GM10266 (cell line): ENCODE data around the gene VPS9D1.

Source experiments
- DNase-seq: peaks from one replicate; pipeline ENCODE4 v3.0.0; 2012; ENCODE audit errors: extremely low spot score
- CTCF ChIP-seq: IDR thresholded peaks from 2 replicates; pipeline ENCODE4 v1.5.1; 2012; ENCODE audit warnings: mild to moderate bottlenecking, low read depth; ENCODE audit not compliant: control insufficient read depth, insufficient read depth; ENCODE audit errors: missing control alignments

VPS9D1 gene

GRCh38 chr16:89748921-89749320 lies 28.2 kb upstream of the VPS9D1 start:
- DNase-seq: no peak

GRCh38 chr16:89748076-89748475 lies 27.4 kb upstream of the VPS9D1 start:
- no peak for TF ChIP-seq CTCF

More at GRCh38 chr16:89748921-89749320, 28.2 kb upstream of the VPS9D1 start:
- no peak for TF ChIP-seq CTCF

GRCh38 chr16:89746043-89746442 lies 25.3 kb upstream of the VPS9D1 start:
- no peak for TF ChIP-seq CTCF

More at GRCh38 chr16:89748076-89748475, 27.4 kb upstream of the VPS9D1 start:
- no peak for DNase-seq

GRCh38 chr16:89744813-89745212 lies 24.1 kb upstream of the VPS9D1 start:
- DNase-seq: no peak
- no peak for TF ChIP-seq CTCF

More at GRCh38 chr16:89746043-89746442, 25.3 kb upstream of the VPS9D1 start:
- DNase-seq: no peak

- no peak for TF ChIP-seq CTCF
- no peak for DNase-seq
Measured at GRCh38 chr16:89742948-89743347, 22.2 kb upstream of the VPS9D1 start.

- no peak for TF ChIP-seq CTCF
- no peak for DNase-seq
Measured at GRCh38 chr16:89741342-89742014, 20.8 kb upstream of the VPS9D1 start.

- DNase-seq: no peak
- TF ChIP-seq CTCF: no peak
Measured at GRCh38 chr16:89739383-89739782, 18.7 kb upstream of the VPS9D1 start.
